Body of pancreas (tissue), 4 donors: ENCODE data around the gene CEACAM6.

Experiments
- POLR2A ChIP-seq, 3 donors: fragments of 450-650 bp; IDR thresholded peaks; one replicate each; pipeline ENCODE4 v1.6.1; 2016; ENCODE audit warnings: antibody characterized with exemption in 3 of 3, mild to moderate bottlenecking in 2 of 3
- TF ChIP-seq, protein P1 (sequence below), 7 experiments: fragments of 450-650 bp in 4 of 7; fragments of 200-600 bp in 3 of 7; sonication (generic) in 3 of 7; IDR thresholded peaks; one replicate each; pipeline ENCODE4 v1.5.1; 2016 to 2019; ENCODE audit warnings: antibody characterized with exemption in 7 of 7

DNA sequence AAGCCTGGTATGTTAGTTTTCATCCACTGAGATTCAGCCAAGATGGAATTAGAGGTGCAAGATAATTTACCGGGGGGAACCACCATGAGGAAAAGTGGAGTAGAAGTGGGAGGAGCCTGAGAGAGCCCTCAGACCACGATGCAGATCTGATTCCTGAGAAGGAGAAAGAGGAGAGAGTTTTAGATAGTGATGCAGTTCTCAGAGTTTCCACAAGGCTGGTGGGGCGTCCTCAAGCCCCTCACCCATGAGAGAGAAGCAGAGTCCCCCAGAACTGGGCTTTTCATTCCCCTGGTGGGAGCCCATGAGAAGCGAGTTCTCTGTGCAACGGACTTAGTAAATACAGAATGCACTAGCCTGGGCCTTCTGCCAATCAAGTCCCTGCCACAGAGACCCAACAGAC, 28.8 kb upstream of the CEACAM6 start:
- TF ChIP-seq POLR2A (IDR thresholded peaks at IDR 0.05) = no peak
- TF ChIP-seq, protein P1, sequence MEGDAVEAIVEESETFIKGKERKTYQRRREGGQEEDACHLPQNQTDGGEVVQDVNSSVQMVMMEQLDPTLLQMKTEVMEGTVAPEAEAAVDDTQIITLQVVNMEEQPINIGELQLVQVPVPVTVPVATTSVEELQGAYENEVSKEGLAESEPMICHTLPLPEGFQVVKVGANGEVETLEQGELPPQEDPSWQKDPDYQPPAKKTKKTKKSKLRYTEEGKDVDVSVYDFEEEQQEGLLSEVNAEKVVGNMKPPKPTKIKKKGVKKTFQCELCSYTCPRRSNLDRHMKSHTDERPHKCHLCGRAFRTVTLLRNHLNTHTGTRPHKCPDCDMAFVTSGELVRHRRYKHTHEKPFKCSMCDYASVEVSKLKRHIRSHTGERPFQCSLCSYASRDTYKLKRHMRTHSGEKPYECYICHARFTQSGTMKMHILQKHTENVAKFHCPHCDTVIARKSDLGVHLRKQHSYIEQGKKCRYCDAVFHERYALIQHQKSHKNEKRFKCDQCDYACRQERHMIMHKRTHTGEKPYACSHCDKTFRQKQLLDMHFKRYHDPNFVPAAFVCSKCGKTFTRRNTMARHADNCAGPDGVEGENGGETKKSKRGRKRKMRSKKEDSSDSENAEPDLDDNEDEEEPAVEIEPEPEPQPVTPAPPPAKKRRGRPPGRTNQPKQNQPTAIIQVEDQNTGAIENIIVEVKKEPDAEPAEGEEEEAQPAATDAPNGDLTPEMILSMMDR (IDR thresholded peaks at IDR 0.05) = no peak
